K562 (cell line): ENCODE data around the gene USH2A. TPM values are rescaled to one million over a fixed set of nuclear protein-coding genes. Genes with fewer than 3 reads are reported as not detected.

Experiments
- C11orf30 ChIP-seq: fragments of 450-650 bp; IDR thresholded peaks from 2 replicates; pipeline ENCODE4 v1.6.1; 2016; ENCODE audit warnings: low read depth, mild to moderate bottlenecking
- CBX1 ChIP-seq: sonication (generic); IDR thresholded peaks from 2 replicates; pipeline ENCODE4 v1.6.1; 2016; ENCODE audit warnings: antibody characterized with exemption, low read depth, mild to moderate bottlenecking
- CREB3 ChIP-seq: fragments of 450-650 bp; conservative IDR thresholded peaks from 2 replicates; pipeline ENCODE4 v1.6.1; 2016; ENCODE audit warnings: missing genetic modification characterization, low read depth, mild to moderate bottlenecking, missing compliant biosample characterization, moderate library complexity
- EP400 ChIP-seq: fragments of 450-650 bp; IDR thresholded peaks from 2 replicates; pipeline ENCODE4 v1.6.1; 2017; ENCODE audit warnings: antibody characterized with exemption, mild to moderate bottlenecking, moderate library complexity
- GABPB1 ChIP-seq: sonication (generic); formaldehyde crosslinking; IDR thresholded peaks from 2 replicates; pipeline ENCODE4 v1.8.0; 2022; ENCODE audit warnings: mild to moderate bottlenecking, missing genetic modification reagents
- ILF3 ChIP-seq: fragments of 450-650 bp; IDR thresholded peaks from 2 replicates; pipeline ENCODE4 v1.6.1; 2018; ENCODE audit warnings: antibody characterized with exemption, mild to moderate bottlenecking, moderate library complexity, borderline replicate concordance
- IRF9 ChIP-seq: fragments of 450-650 bp; IDR thresholded peaks from 2 replicates; pipeline ENCODE4 v1.6.1; 2016; ENCODE audit warnings: missing biosample characterization, missing genetic modification characterization
- MED1 ChIP-seq: sonication (generic); formaldehyde crosslinking; IDR thresholded peaks from 2 replicates; pipeline ENCODE4 v1.8.1; 2023; ENCODE audit warnings: missing genetic modification reagents, borderline replicate concordance
- MGA ChIP-seq: fragments of 450-650 bp; IDR thresholded peaks from 2 replicates; pipeline ENCODE4 v1.6.1; 2016; ENCODE audit warnings: mild to moderate bottlenecking, moderate library complexity
- NR0B1 ChIP-seq: fragments of 450-650 bp; IDR thresholded peaks from one replicate; pipeline ENCODE4 v1.6.1; 2018; ENCODE audit warnings: mild to moderate bottlenecking, moderate library complexity; ENCODE audit not compliant: partially characterized antibody
- PCBP1 ChIP-seq: fragments of 200-400 bp; formaldehyde crosslinking; IDR thresholded peaks from 2 replicates; pipeline ENCODE4 v1.6.1; 2018; ENCODE audit warnings: mild to moderate bottlenecking, low read depth, low read length; ENCODE audit not compliant: poor library complexity, severe bottlenecking
- RNF2 ChIP-seq: sonication (generic); IDR thresholded peaks from 2 replicates; pipeline ENCODE4 v1.6.1; 2016
- SMARCA4 ChIP-seq: fragments of 450-650 bp; IDR thresholded peaks from 2 replicates; pipeline ENCODE4 v1.6.1; 2016
- SREBF2 ChIP-seq: sonication (generic); formaldehyde crosslinking; IDR thresholded peaks from 2 replicates; pipeline ENCODE4 v1.4.0; 2020; ENCODE audit warnings: mild to moderate bottlenecking, missing genetic modification reagents
- SUPT5H ChIP-seq: fragments of 450-650 bp; IDR thresholded peaks from 2 replicates; pipeline ENCODE4 v1.6.1; 2016
- ZBTB17 ChIP-seq: fragments of 450-650 bp; formaldehyde crosslinking; IDR thresholded peaks from 2 replicates; pipeline ENCODE4 v1.4.0; 2020; ENCODE audit warnings: mild to moderate bottlenecking
- polyA plus RNA-seq, 8 experiments: library from polyadenylated mRNA; depleted of rRNA in 4 of 8; stranded (reverse) in 5 of 8; unstranded in 3 of 8; fragments of >200 nt; fragmentation: Nextera tagmentation in 2 of 8; fragmentation: Illumina TruSeq in 1 of 8; extraction: Ambion mirVana in 2 of 8; extraction: Trizol in 1 of 8; gene quantifications; 2 replicates each; pipeline versions ENCODE4 v1.2.1 to v1.2.3, GENCODE V29; 2011 to 2014; ENCODE audit warnings: inconsistent platforms in 1 of 8, missing spikeins in 1 of 8
- total RNA-seq, 7 experiments: library from RNA; depleted of rRNA in 6 of 7; stranded (reverse); fragments of >200 nt in 6 of 7; fragmentation: Illumina TruSeq in 2 of 7; extraction: Trizol in 2 of 7; gene quantifications; 2 replicates each; pipeline versions ENCODE4 v1.2.1 to v1.2.3, GENCODE V29; 2011 to 2021; ENCODE audit warnings: low replicate concordance in 1 of 7

USH2A gene
- total and polyA plus RNA-seq, 9 of the 15 experiments (the other 6 are each of a cell fraction or from before 2014, with no cell fraction given): under 0.01 TPM; not detected in 7

GRCh38 chr1:215682232-215682631, 741.0 kb downstream of the USH2A start (continued):
- TF ChIP-seq MGA (no peak), CBX1 (no peak), SMARCA4 (no peak), PCBP1 (no peak), NR0B1 (no peak), MED1 (no peak), IRF9 (no peak), GABPB1 (no peak), CREB3 (no peak), RNF2 (no peak), SREBF2 (CRISPR knock-in tag) (no peak), EP400 (no peak), ZBTB17 (no peak), C11orf30 (no peak), ILF3 (no peak), SUPT5H (no peak)
